ENCODE data around the gene ANXA4. TPM values are rescaled to one million over a fixed set of nuclear protein-coding genes. Genes with fewer than 3 reads are reported as not detected.
A peak's percentile ranks its signal among the peaks of the same experiment; 100 is the strongest.
"Not testable (repeated sequence)": the region's sequence is repeated elsewhere in the genome, so short reads cannot be mapped to it uniquely, and the experiment has no call there.

Gene ANXA4
- total RNA-seq, 8 experiments from 2014 or later: 3.3 to 104 (median 11.1) TPM

DNA sequence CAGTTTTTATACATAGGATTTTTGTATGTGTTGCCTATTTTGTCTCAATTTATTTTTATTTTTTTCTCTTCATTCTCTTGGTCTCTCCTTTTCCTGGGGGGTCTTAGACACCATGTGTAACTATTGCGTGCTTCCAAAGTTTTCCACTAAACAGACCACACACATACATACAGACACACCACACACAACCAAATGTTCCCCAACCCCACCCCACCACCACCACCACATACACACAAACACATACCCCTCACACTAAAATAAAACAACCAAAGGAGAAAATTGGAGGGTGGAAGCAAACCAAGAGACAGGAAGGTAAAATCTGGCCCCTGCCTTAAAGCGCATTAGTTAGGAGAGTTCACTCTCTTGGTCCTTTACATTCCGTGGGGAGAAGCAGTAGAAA lies 30.0 kb upstream of the ANXA4 start:
- Histone ChIP-seq H3K27ac (no peak overlapping the region), H3K4me3 (no peak overlapping the region), H3K4me1 (replicated peaks in 1 of 2) (no peaks in the 10 kb centered on the region)
- 40 to 100% (median 85%) methylated on average over 1 to 3 of the region's 3 CpGs; no CpG with 5 or more reads in 4 of the 10 experiments for WGBS, 10 experiments
- in situ Hi-C loops (cut with MboI; ENCODE audit: low pct_unique_long_range_greater_than_20kb in 2 of 9, low sequenced_read_pairs in 9 of 9, unreplicated experiment in 9 of 9): loop anchor here in 4 of 9 experiments (10.0 to 25.0 kb wide), 3 partner anchors 67 to 150 kb away; partner anchors contain the start of gene AAK1 (in 1 of the 4)
- no peak for ATAC-seq (replicated peaks in 6 of 8)

DNA sequence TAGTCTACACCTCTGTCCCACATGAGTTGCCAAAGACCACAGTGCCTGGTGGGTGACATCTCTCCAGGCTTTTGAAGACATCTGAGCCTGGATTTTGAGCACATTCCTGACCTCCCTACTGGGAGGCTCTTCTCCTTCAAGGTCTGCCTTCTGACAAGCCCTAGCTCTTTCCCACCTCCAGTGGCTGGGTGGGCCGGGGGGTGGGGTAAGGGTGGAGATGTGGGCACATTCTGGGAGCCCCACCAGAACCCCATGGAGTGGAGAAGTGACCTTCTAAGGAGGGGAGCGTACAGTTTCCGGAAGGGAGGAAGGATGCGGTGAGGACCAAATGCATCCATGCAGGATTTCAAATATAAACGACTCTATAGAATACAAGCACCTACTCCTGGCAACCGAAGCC lies 27.9 kb upstream of the ANXA4 start:
- ATAC-seq (replicated peaks in 6 of 8): no peak
- H3K4me3 ChIP-seq: no peak overlapping the region
- H3K27ac ChIP-seq: no peak overlapping the region
- peaks cover 8% of the 10 kb centered on the region in 2 donors for H3K4me1 ChIP-seq (replicated peaks in 1 of 2)
- WGBS, 10 experiments: 80 to 100% methylated on average over 1 of the region's 6 CpGs; no CpG with 5 or more reads in 8 of the 10 experiments
- in situ Hi-C loops (cut with MboI; ENCODE audit: low pct_unique_long_range_greater_than_20kb in 2 of 9, low sequenced_read_pairs in 9 of 9, unreplicated experiment in 9 of 9): loop anchor here in 4 of 9 experiments (10.0 to 25.0 kb wide), 3 partner anchors 69 to 152 kb away; partner anchors contain the start of gene AAK1 (in 1 of the 4)

DNA sequence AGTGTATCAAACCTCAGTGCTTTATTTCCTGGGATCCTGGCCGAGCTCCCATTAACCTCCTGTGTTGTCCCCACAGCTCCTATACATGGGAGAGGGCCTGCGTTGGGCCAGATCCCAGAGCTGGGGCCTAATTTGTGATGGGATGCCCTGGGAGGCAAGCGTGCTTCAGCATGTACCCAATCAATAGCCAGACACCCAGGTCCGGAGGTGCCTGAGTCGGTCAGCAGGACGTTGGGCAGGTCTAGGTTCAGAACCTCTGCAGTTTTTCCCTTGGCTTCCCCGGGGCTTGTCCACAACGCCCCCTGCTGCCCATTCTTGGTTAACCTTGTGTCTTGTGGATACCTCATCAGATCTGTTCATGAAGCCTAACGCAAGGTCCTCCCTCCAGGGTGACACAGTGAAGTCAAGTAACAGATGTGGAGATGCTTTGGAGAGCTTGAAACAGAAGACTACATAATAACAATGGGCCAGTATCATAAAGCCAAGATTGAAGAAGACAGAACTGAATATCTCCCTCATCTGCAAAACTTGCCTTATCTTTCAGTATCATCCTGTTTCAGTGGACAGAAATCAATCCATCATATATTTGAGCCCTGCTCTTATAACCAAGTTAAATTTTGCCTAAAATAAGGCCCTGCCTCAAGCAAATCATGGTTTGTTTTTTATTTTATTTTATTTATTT lies 27.3 kb upstream of the ANXA4 start:
- H3K27ac ChIP-seq; H3K4me1 ChIP-seq (replicated peaks in 1 of 2); H3K4me3 ChIP-seq: not testable (repeated sequence)
- in situ Hi-C loops (cut with MboI; ENCODE audit: low pct_unique_long_range_greater_than_20kb in 2 of 9, low sequenced_read_pairs in 9 of 9, unreplicated experiment in 9 of 9): loop anchor here in 4 of 9 experiments (10.0 to 25.0 kb wide), 3 partner anchors 70 to 152 kb away; partner anchors contain the start of gene AAK1 (in 1 of the 4)
- WGBS, 10 experiments: 0 to 100% (median 47%) methylated on average over 1 to 8 of the region's 9 CpGs; no CpG with 5 or more reads in 4 of the 10 experiments
- peak in 5 of 8 experiments; percentile 24 to 97 (median 95) for ATAC-seq (replicated peaks in 6 of 8)

DNA sequence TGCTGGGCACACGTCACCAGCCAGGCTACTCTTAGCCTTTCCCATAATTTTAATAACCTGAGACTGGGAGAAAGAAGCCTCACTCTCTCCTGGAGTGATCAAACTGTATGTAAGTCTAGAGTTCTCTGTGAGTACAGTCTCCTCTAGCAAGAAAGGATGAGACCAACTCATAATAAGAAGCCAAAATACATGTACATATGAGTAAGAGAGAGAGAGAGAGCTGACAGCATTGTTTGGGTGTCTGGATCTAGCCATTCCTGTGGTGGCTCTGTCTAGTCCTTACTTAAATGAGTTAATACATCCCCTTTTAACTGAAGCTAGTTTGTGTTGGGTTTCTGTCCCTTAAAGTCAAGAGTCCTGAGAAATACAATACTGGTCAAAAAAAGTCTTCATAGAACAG lies 26.0 kb upstream of the ANXA4 start:
- H3K4me1 ChIP-seq (replicated peaks in 1 of 2): peaks cover 8% of the 10 kb centered on the region in 2 donors
- H3K27ac ChIP-seq: no peak overlapping the region
- H3K4me3 ChIP-seq: no peak overlapping the region
- in situ Hi-C loops (cut with MboI; ENCODE audit: low pct_unique_long_range_greater_than_20kb in 2 of 9, low sequenced_read_pairs in 9 of 9, unreplicated experiment in 9 of 9): loop anchor here in 4 of 9 experiments (10.0 to 25.0 kb wide), 3 partner anchors 71 to 154 kb away; partner anchors contain the start of gene AAK1 (in 1 of the 4)
- no peak for ATAC-seq (replicated peaks in 6 of 8)
- WGBS, 10 experiments: 80 to 100% (median 100%) methylated on average over 1 of the region's 1 CpG; no CpG with 5 or more reads in 7 of the 10 experiments

DNA sequence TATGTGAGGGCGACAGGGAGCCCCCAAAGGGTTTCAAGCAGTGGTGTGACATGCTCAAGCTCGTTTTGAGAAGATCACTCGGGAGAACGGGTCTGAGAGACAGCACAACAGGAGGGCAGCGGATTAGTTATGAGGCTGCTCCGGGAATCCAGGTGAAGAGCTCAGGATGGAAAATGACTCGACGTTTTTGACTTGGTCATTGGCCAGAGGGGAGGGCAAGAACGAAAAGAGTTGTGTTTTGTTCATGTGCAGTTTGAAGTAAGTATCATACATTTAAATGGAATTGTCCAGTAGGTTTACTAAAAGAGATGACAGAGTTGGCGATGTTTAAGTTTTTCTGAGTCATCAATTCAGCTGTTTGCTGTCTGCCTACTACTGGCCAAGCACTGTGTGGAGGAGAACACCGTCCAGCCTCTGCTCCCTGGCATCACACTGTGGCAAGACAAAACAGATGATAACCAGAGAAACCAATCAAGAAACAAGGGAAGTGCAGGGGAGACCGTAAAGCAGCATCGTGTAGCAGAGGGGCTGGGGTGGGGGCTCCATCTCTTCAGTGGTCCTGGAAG lies 25.3 kb upstream of the ANXA4 start:
- ATAC-seq (replicated peaks in 6 of 8): peak in 1 of 8 experiments; percentile 27
- WGBS, 10 experiments: 33 to 81% (median 60%) methylated on average over 1 to 10 of the region's 13 CpGs; no CpG with 5 or more reads in 2 of the 10 experiments
- no peak overlapping the region for H3K4me3 ChIP-seq
- in situ Hi-C loops (cut with MboI; ENCODE audit: low pct_unique_long_range_greater_than_20kb in 2 of 9, low sequenced_read_pairs in 9 of 9, unreplicated experiment in 9 of 9): loop anchor here in 4 of 9 experiments (10.0 to 25.0 kb wide), 3 partner anchors 72 to 154 kb away; partner anchors contain the start of gene AAK1 (in 1 of the 4)
- no peak overlapping the region for H3K27ac ChIP-seq
- peaks cover 8% of the 10 kb centered on the region in 2 donors for H3K4me1 ChIP-seq (replicated peaks in 1 of 2)

DNA sequence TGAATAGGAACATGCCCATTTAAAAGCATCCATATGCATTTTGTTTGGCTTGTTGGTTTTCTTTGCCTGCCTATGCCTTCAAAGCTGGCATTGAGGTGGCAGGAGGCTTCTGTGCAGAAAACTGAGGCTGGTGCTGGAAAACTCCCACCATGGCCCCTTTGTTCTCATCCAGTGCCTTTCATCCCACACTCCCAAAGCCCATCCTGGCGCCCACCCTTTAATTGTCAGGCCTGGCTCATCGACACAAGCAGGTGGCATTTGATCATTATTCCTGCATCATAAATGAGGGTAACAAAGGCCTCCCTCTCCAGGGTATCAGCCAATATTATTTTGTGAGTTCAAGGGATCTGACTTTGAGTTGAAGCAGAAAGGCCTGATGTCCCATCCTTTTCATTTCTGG lies 24.7 kb upstream of the ANXA4 start:
- in situ Hi-C loops (cut with MboI; ENCODE audit: low pct_unique_long_range_greater_than_20kb in 2 of 9, low sequenced_read_pairs in 9 of 9, unreplicated experiment in 9 of 9): loop anchor here in 4 of 9 experiments (10.0 to 25.0 kb wide), 3 partner anchors 72 to 155 kb away; partner anchors contain the start of gene AAK1 (in 1 of the 4)
- 40 to 71% (median 67%) methylated on average over 1 to 2 of the region's 2 CpGs; no CpG with 5 or more reads in 7 of the 10 experiments for WGBS, 10 experiments
- Histone ChIP-seq H3K27ac (no peak overlapping the region), H3K4me1 (replicated peaks in 1 of 2) (peaks cover 8% of the 10 kb centered on the region in 2 donors), H3K4me3 (no peak overlapping the region)
- no peak for ATAC-seq (replicated peaks in 6 of 8)

DNA sequence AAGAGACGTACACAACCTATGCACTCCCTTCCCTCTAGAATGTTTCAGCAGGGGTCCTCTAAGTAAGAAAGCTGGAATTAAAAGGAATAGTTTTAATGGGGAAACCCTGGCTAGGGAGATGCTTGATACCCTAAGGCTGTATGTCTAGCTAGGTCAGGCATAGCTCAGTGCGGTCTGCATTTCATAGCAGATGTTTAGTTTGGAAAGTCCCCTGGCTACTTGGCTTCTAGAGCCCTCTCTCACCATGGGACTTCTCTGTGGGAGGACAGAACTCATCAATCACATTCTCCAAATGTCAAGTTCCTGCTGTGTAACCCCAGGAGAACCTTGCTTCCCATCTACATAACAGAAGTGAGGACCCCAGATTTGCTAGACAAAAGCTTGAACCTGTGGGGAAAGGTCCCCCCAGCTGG lies 24.1 kb upstream of the ANXA4 start:
- in situ Hi-C loops (cut with MboI; ENCODE audit: low pct_unique_long_range_greater_than_20kb in 2 of 9, low sequenced_read_pairs in 9 of 9, unreplicated experiment in 9 of 9): loop anchor here in 4 of 9 experiments (10.0 to 25.0 kb wide), 3 partner anchors 73 to 156 kb away; partner anchors contain the start of gene AAK1 (in 1 of the 4)
- peak in 3 of 8 experiments; percentile 8 to 61 (median 37) for ATAC-seq (replicated peaks in 6 of 8)
- Histone ChIP-seq H3K27ac (no peak overlapping the region), H3K4me3 (no peak overlapping the region), H3K4me1 (replicated peaks in 1 of 2) (peaks cover 8% of the 10 kb centered on the region in 2 donors)
- 20 to 100% (median 78%) methylated on average over 1 to 2 of the region's 2 CpGs; no CpG with 5 or more reads in 4 of the 10 experiments for WGBS, 10 experiments

DNA sequence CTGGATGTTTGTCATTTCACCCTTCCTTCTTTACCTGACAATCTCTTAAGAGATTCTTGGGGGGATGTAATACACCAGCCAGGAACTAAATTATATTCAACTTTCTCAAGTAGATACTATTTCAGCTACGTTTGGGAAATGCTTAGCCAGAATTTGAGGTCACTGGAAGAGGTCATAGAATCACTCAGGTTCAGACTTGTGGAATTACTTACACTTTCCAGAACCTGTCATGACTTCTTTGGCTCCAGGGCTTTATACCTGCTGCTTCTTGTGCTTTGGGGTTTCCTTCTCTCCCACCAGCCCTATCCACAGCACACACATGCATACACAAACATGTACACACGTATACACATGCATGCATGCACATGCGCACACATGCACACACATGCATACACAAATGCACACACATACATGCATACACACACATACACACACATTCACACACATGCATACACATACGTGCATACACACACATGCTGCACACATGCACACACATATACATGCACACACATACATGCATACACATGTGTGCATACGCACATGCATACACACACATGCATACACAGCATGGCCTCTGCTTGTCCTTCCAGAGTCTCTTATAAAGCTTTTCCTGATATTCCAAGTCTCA lies 23.5 kb upstream of the ANXA4 start:
- WGBS, 10 experiments: 17 to 80% (median 64%) methylated on average over 1 to 5 of the region's 5 CpGs
- H3K27ac ChIP-seq: no peak overlapping the region
- ATAC-seq (replicated peaks in 6 of 8): no peak
- peaks cover 8% of the 10 kb centered on the region in 2 donors for H3K4me1 ChIP-seq (replicated peaks in 1 of 2)
- H3K4me3 ChIP-seq: no peak overlapping the region
- in situ Hi-C loops (cut with MboI; ENCODE audit: low pct_unique_long_range_greater_than_20kb in 2 of 9, low sequenced_read_pairs in 9 of 9, unreplicated experiment in 9 of 9): loop anchor here in 4 of 9 experiments (10.0 to 25.0 kb wide), 3 partner anchors 74 to 156 kb away; partner anchors contain the start of gene AAK1 (in 1 of the 4)

DNA sequence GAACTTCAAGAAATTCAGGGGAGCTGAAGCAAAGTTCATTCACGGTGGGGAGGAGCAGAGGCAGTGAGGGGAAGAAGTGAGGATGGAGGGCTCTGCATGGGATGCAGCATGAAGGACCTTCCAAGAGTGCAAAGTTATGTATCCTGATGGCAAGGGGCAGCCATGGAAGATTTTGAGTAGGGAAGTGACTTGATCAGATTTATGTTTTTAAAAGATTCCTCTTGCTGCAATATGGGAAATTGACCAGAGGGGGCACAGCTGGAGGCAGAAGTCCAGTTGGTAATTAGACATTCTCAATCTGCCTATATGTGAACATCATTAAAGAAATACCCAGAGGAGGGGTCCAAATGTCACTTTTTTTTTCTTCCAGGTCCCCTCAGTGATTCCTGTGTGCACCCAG lies 21.5 kb upstream of the ANXA4 start:
- Histone ChIP-seq H3K27ac (no peak overlapping the region), H3K4me3 (no peak overlapping the region), H3K4me1 (replicated peaks in 1 of 2) (peaks cover 8% of the 10 kb centered on the region in 2 donors)
- ATAC-seq (replicated peaks in 6 of 8): no peak
- 36 to 100% (median 80%) methylated on average over 1 of the region's 1 CpG; no CpG with 5 or more reads in 3 of the 10 experiments for WGBS, 10 experiments
- in situ Hi-C loops (cut with MboI; ENCODE audit: low pct_unique_long_range_greater_than_20kb in 2 of 9, low sequenced_read_pairs in 9 of 9, unreplicated experiment in 9 of 9): loop anchor here in 5 of 9 experiments (5.0 to 25.0 kb wide), 4 partner anchors 92 to 158 kb away; no protein-coding TSS in a partner anchor

DNA sequence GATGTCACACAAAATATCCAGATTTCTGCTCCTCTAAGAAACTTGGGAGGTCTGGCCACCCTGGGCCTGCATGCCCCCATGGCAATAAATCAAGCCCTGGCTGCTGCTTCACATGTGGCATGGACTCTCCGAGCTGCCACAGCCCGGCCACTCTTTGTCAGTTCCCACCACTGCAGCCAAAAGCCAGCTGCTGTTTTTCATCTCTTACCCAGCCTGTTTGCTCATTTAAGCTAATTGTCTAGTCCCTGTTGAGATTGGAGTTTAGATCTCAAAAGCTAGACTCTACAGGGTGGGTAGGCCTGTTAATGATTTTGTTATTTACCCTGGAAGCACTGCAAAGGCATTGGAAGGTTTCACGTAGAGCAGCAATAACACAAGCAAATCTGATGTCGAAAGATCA lies 20.9 kb upstream of the ANXA4 start:
- WGBS, 10 experiments: 27 to 90% (median 44%) methylated on average over 2 to 4 of the region's 4 CpGs; no CpG with 5 or more reads in 2 of the 10 experiments
- Histone ChIP-seq H3K27ac (no peak overlapping the region), H3K4me3 (no peak overlapping the region), H3K4me1 (replicated peaks in 1 of 2) (peaks cover 8% of the 10 kb centered on the region in 2 donors)
- ATAC-seq (replicated peaks in 6 of 8): no peak
- in situ Hi-C loops (cut with MboI; ENCODE audit: low pct_unique_long_range_greater_than_20kb in 2 of 9, low sequenced_read_pairs in 9 of 9, unreplicated experiment in 9 of 9): loop anchor here in 5 of 9 experiments (5.0 to 25.0 kb wide), 4 partner anchors 91 to 159 kb away; no protein-coding TSS in a partner anchor

DNA sequence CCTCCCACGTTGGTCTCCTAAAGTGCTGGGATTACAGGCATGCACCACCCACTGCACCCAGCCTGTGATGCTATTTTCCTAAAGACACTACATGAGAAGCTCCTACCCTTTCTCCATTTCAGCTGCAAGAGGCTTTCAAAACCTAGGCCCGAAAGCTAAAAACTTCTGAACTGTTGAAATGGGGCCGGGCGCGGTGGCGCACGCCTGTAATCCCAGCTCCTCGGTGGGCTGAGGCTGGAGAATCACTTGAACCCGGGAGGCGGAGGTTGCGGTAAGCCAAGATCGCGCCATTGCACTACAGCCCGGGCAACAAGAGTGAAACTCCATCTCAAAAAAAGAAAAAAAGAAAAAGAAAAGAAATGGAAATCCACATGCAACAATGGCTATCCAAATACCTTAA lies 18.1 kb upstream of the ANXA4 start:
- in situ Hi-C loops (cut with MboI; ENCODE audit: low pct_unique_long_range_greater_than_20kb in 2 of 9, low sequenced_read_pairs in 9 of 9, unreplicated experiment in 9 of 9): loop anchor here in 5 of 9 experiments (5.0 to 25.0 kb wide), 4 partner anchors 89 to 161 kb away; no protein-coding TSS in a partner anchor
- WGBS, 10 experiments: 65 to 98% (median 82%) methylated on average over 1 to 14 of the region's 14 CpGs; no CpG with 5 or more reads in 1 of the 10 experiments
- H3K4me1 ChIP-seq (replicated peaks in 1 of 2): no peaks in the 10 kb centered on the region
- no peak overlapping the region for H3K27ac ChIP-seq
- no peak for ATAC-seq (replicated peaks in 6 of 8)
- no peak overlapping the region for H3K4me3 ChIP-seq

DNA sequence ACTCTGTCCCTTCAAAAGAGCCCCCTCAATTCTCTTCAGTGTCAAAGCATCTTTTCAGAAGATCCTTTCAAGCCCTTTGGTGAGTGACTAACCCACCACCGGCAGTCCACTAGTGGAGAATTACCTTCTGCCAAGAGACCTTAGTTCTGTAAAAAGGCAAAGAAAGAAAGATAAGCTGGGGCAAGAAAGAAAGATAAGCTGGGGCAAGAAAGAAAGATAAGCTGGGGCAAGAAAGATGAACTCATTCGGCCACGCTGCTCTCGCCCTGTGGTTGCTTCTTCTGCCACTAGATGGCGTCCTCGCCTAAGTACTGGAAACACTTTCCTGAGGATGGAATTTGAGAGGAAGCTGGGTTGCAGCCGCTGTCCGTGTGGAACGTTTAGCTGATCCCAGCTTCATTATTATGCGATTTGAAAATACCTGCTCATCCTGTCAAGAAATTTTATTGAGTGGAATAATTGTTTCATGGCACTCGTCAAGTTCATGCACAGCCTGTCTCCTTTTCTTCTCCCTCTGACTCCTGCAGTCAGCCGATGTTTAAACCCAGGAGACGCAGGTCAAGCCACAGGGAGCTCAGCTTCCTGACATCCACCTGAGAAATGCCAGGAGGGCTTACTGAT lies 17.3 kb upstream of the ANXA4 start:
- 0 to 26% (median 7%) methylated on average over 1 to 11 of the region's 13 CpGs; no CpG with 5 or more reads in 2 of the 10 experiments for WGBS, 10 experiments
- Histone ChIP-seq H3K4me3 (peak overlapping the region; percentile 11 to 22 (median 15)), H3K4me1 (replicated peaks in 1 of 2) (no peaks in the 10 kb centered on the region), H3K27ac (no peak overlapping the region)
- in situ Hi-C loops (cut with MboI; ENCODE audit: low pct_unique_long_range_greater_than_20kb in 2 of 9, low sequenced_read_pairs in 9 of 9, unreplicated experiment in 9 of 9): loop anchor here in 6 of 9 experiments (5.0 to 25.0 kb wide), 5 partner anchors 88 to 162 kb away; no protein-coding TSS in a partner anchor
- peak; percentile 96 to 99 (median 98) for ATAC-seq (replicated peaks in 6 of 8)
